ENCODE results near the gene GSTA5.

DNA sequence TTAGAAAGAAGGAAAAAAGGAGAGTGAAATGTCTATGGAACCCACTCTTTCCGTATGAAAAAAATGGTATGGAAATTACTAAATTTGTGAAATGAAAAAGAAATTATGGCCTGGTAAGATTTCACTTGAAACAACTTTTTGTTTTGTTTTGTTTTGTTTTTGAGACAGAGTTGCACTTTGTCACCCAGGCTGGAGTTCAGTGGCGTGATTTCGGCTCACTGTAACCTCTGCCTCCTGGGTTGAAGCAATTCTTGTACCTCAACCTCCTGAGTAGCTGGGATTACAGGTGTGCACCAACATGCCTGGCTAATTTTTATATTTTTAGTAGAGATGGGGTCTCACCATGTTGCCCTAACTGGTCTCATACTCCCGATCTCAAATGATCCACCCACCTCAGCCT is 17.8 kb upstream of the GSTA5 start:
- TF ChIP-seq, protein P1, sequence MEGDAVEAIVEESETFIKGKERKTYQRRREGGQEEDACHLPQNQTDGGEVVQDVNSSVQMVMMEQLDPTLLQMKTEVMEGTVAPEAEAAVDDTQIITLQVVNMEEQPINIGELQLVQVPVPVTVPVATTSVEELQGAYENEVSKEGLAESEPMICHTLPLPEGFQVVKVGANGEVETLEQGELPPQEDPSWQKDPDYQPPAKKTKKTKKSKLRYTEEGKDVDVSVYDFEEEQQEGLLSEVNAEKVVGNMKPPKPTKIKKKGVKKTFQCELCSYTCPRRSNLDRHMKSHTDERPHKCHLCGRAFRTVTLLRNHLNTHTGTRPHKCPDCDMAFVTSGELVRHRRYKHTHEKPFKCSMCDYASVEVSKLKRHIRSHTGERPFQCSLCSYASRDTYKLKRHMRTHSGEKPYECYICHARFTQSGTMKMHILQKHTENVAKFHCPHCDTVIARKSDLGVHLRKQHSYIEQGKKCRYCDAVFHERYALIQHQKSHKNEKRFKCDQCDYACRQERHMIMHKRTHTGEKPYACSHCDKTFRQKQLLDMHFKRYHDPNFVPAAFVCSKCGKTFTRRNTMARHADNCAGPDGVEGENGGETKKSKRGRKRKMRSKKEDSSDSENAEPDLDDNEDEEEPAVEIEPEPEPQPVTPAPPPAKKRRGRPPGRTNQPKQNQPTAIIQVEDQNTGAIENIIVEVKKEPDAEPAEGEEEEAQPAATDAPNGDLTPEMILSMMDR (IDR thresholded peaks at IDR 0.05), result no peak
- TF ChIP-seq, protein P2, sequence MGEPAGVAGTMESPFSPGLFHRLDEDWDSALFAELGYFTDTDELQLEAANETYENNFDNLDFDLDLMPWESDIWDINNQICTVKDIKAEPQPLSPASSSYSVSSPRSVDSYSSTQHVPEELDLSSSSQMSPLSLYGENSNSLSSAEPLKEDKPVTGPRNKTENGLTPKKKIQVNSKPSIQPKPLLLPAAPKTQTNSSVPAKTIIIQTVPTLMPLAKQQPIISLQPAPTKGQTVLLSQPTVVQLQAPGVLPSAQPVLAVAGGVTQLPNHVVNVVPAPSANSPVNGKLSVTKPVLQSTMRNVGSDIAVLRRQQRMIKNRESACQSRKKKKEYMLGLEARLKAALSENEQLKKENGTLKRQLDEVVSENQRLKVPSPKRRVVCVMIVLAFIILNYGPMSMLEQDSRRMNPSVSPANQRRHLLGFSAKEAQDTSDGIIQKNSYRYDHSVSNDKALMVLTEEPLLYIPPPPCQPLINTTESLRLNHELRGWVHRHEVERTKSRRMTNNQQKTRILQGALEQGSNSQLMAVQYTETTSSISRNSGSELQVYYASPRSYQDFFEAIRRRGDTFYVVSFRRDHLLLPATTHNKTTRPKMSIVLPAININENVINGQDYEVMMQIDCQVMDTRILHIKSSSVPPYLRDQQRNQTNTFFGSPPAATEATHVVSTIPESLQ (CRISPR knock-in tag; IDR thresholded peaks at IDR 0.05), result no peak
- no peak for TF ChIP-seq TCF7 (CRISPR knock-in tag; IDR thresholded peaks at IDR 0.05; ENCODE audit: low read depth)
- TF ChIP-seq KAT7 (CRISPR knock-in tag; IDR thresholded peaks at IDR 0.05; ENCODE audit: borderline replicate concordance), result no peak
- TF ChIP-seq, protein P3, sequence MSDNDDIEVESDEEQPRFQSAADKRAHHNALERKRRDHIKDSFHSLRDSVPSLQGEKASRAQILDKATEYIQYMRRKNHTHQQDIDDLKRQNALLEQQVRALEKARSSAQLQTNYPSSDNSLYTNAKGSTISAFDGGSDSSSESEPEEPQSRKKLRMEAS (CRISPR knock-in tag; IDR thresholded peaks at IDR 0.05), result no peak
- TF ChIP-seq JUN (CRISPR knock-in tag; IDR thresholded peaks at IDR 0.05), result no peak
- TF ChIP-seq NR3C1 (CRISPR knock-in tag; conservative IDR thresholded peaks at IDR 0.05; ENCODE audit: low read depth), result no peak
- TF ChIP-seq SP1 (CRISPR knock-in tag; conservative IDR thresholded peaks at IDR 0.05), result no peak
- TF ChIP-seq SMAD3 (CRISPR knock-in tag; IDR thresholded peaks at IDR 0.05; ENCODE audit: borderline replicate concordance), result no peak
- no peak for TF ChIP-seq NFATC4 (CRISPR knock-in tag; IDR thresholded peaks at IDR 0.05)

All from WTC11 (cell line).